K562 (cell line): ENCODE measurements around the gene ATP6V0E2. TPM values are rescaled to one million over a fixed set of nuclear protein-coding genes. Genes with fewer than 3 reads are reported as not detected.

Experiments
- ATAC-seq: fragments of 200-7000 bp; cut with Tn5 transposase; 3 replicates; pipeline ENCODE4 v1.9.1; 2020; ENCODE audit warnings: moderate library complexity
- BruUV-seq: library from RNA; stranded (reverse); fragments of 400-500 nt; replicated peaks from 2 replicates; lab custom pipeline; 2021; lab: Mats Ljungman, UMichigan
- CTCF ChIA-PET: fragments of 300-600 bp; formaldehyde crosslinking; extraction: SDS; loops from one replicate; lab custom pipeline; 2021; ENCODE audit warnings: low intra/inter-chr PET ratio; lab: Yijun Ruan, JAX
- POLR2A ChIA-PET: fragments of 300-600, 350-650 bp; sonication (Branson Sonifier 250); formaldehyde crosslinking; extraction: SDS; loops from one replicate; lab custom pipeline; 2021; ENCODE audit warnings: antibody characterized with exemption, inconsistent platforms; lab: Yijun Ruan, JAX
- DNase-seq, 4 experiments: peaks; one replicate each; pipeline versions ENCODE4 v3.0.0 to v3.0.0-alpha.2; 2011 to 2018; ENCODE audit warnings: low spot score in 3 of 4, mixed read lengths in 3 of 4; ENCODE audit errors: extremely low read depth in 1 of 4
- FAIRE-seq: peaks from 2 replicates; lab custom pipeline; 2011; peaks lifted over from hg19 to GRCh38; lab: Jason Lieb, UNC
- H2AFZ ChIP-seq: 2 replicates; pipeline ENCODE4 v1.6.0; 2011; ENCODE audit warnings: low read depth, low read length, control low read depth, inconsistent platforms
- H3K27ac ChIP-seq: fragments of 200-600 bp; 3 replicates; pipeline ENCODE4 v1.8.0; 2011; ENCODE audit warnings: low read depth, mild to moderate bottlenecking, control low read depth, inconsistent platforms, low read length, moderate library complexity, mixed read lengths; ENCODE audit errors: extremely low read depth
- H3K27me3 ChIP-seq, 2 experiments: fragments of 300-600 bp in 1 of 2; 2 replicates in 1 of 2; 3 replicates in 1 of 2; pipeline versions ENCODE4 v1.6.0 to v1.8.0; 2011; ENCODE audit warnings: inconsistent platforms in 2 of 2, low read length in 2 of 2, mild to moderate bottlenecking in 1 of 2, mixed read lengths in 1 of 2, moderate library complexity in 1 of 2; ENCODE audit not compliant: control insufficient read depth in 2 of 2, insufficient read depth in 2 of 2
- H3K36me3 ChIP-seq: fragments of 300-600 bp; 3 replicates; pipeline ENCODE4 v1.8.0; 2011; ENCODE audit warnings: mild to moderate bottlenecking, low read length, inconsistent platforms; ENCODE audit not compliant: control insufficient read depth, insufficient read depth
- H3K4me1 ChIP-seq, 2 experiments: fragments of 200-600 bp in 1 of 2; replicated peaks in 1 of 2; 2 replicates in 1 of 2; 3 replicates in 1 of 2; pipeline versions ENCODE4 v1.5.1 to v1.8.0; 2011; ENCODE audit warnings: inconsistent platforms in 2 of 2, low read length in 2 of 2, mild to moderate bottlenecking in 1 of 2, mixed read lengths in 1 of 2, moderate library complexity in 1 of 2; ENCODE audit not compliant: control insufficient read depth in 2 of 2, insufficient read depth in 2 of 2
- H3K4me2 ChIP-seq: 2 replicates; pipeline ENCODE4 v1.6.1; 2011; ENCODE audit warnings: low read length, control low read depth, inconsistent platforms, mixed read lengths; ENCODE audit not compliant: insufficient read depth
- H3K4me3 ChIP-seq: fragments of 200-600 bp; sonication (generic), shearing (Covaris generic); 2 replicates; pipeline ENCODE4 v1.5.1; 2016; ENCODE audit warnings: control low read depth, inconsistent platforms
- H3K79me2 ChIP-seq: fragments of 200-600 bp; 3 replicates; pipeline ENCODE4 v1.8.0; 2011; ENCODE audit warnings: low read length, inconsistent platforms; ENCODE audit not compliant: control insufficient read depth, insufficient read depth
- H3K9ac ChIP-seq, 2 experiments: 2 replicates each; pipeline versions ENCODE4 v1.6.0 to v1.6.1; 2011; ENCODE audit warnings: low read depth in 2 of 2, low read length in 2 of 2, control low read depth in 1 of 2, inconsistent platforms in 1 of 2, mild to moderate bottlenecking in 1 of 2, mixed read lengths in 1 of 2; ENCODE audit not compliant: insufficient read depth in 1 of 2
- H3K9me1 ChIP-seq: one replicate; pipeline ENCODE4 v1.6.0; 2011; ENCODE audit warnings: inconsistent platforms, mild to moderate bottlenecking, low read length, moderate library complexity; ENCODE audit not compliant: control insufficient read depth, insufficient read depth
- H3K9me3 ChIP-seq: replicated peaks from 2 replicates; pipeline ENCODE4 v1.5.1; 2011; ENCODE audit warnings: low read depth, low read length, inconsistent platforms; ENCODE audit not compliant: control insufficient read depth, insufficient read depth
- H4K20me1 ChIP-seq: replicated peaks from 2 replicates; pipeline ENCODE4 v1.6.1; 2011; ENCODE audit warnings: low read length, inconsistent platforms, mixed read lengths; ENCODE audit not compliant: control insufficient read depth, insufficient read depth
- ARID2 ChIP-seq: fragments of 450-650 bp; IDR thresholded peaks from 2 replicates; pipeline ENCODE4 v1.6.1; 2017; ENCODE audit warnings: antibody characterized with exemption, mild to moderate bottlenecking
- BRD4 ChIP-seq: fragments of 200-600 bp; sonication (generic); IDR thresholded peaks from 2 replicates; pipeline ENCODE4 v1.6.1; 2017; ENCODE audit warnings: inconsistent platforms
- CC2D1A ChIP-seq: fragments of 450-650 bp; IDR thresholded peaks from 2 replicates; pipeline ENCODE4 v1.6.1; 2017; ENCODE audit warnings: mild to moderate bottlenecking
- CHAMP1 ChIP-seq: fragments of 450-650 bp; IDR thresholded peaks from 2 replicates; pipeline ENCODE4 v1.6.1; 2016; ENCODE audit warnings: mild to moderate bottlenecking
- CLOCK ChIP-seq: fragments of 250-450 bp; sonication (Bioruptor Pico); IDR thresholded peaks from 2 replicates; pipeline ENCODE4 v1.4.0; 2020; ENCODE audit warnings: mild to moderate bottlenecking, moderate library complexity, borderline replicate concordance
- PHB2 ChIP-seq: fragments of 450-650 bp; IDR thresholded peaks from 2 replicates; pipeline ENCODE4 v1.6.1; 2017; ENCODE audit warnings: low read depth
- ZMIZ1 ChIP-seq, 2 experiments: fragments of 150-350 bp in 1 of 2; IDR thresholded peaks; 2 replicates each; pipeline ENCODE4 v1.6.1; 2012 to 2016; ENCODE audit warnings: low read depth in 2 of 2, low read length in 2 of 2, mild to moderate bottlenecking in 1 of 2, moderate library complexity in 1 of 2
- WGBS: fragments of 100-300 bp; shearing (Covaris generic); methylation state at CpG from one replicate; pipeline ENCODE4 v1.1.6; 2016; ENCODE audit warnings: low coverage, mixed read lengths; ENCODE audit not compliant: insufficient coverage; ENCODE audit errors: missing lambda C conversion rate; 5-methylcytosine and 5-hydroxymethylcytosine counted together
- in situ Hi-C: fragments of 300-500 bp; cut with MboI; formaldehyde crosslinking; loops from 4 replicates; pipeline ENCODE4 v1.15.0; 2018; ENCODE audit warnings: inconsistent platforms, mixed read lengths
- intact Hi-C: fragments of 100-400 bp; cut with micrococcal nuclease; formaldehyde crosslinking; loops from 2 replicates; pipeline ENCODE4 v1.14.2; 2022
- polyA plus RNA-seq, 8 experiments: library from polyadenylated mRNA; depleted of rRNA in 4 of 8; stranded (reverse) in 5 of 8; unstranded in 3 of 8; fragments of >200 nt; fragmentation: Nextera tagmentation in 2 of 8; fragmentation: Illumina TruSeq in 1 of 8; extraction: Ambion mirVana in 2 of 8; extraction: Trizol in 1 of 8; gene quantifications; 2 replicates each; pipeline versions ENCODE4 v1.2.1 to v1.2.3, GENCODE V29; 2011 to 2014; ENCODE audit warnings: inconsistent platforms in 1 of 8, missing spikeins in 1 of 8
- total RNA-seq, 7 experiments: library from RNA; depleted of rRNA in 6 of 7; stranded (reverse); fragments of >200 nt in 6 of 7; fragmentation: Illumina TruSeq in 2 of 7; extraction: Trizol in 2 of 7; gene quantifications; 2 replicates each; pipeline versions ENCODE4 v1.2.1 to v1.2.3, GENCODE V29; 2011 to 2021; ENCODE audit warnings: low replicate concordance in 1 of 7
- TF ChIP-seq, protein P1 (sequence below): fragments of 250-450 bp; sonication (Bioruptor Pico); IDR thresholded peaks from 2 replicates; pipeline ENCODE4 v1.8.0; 2022; ENCODE audit warnings: inconsistent platforms, mild to moderate bottlenecking, moderate library complexity, borderline replicate concordance
- TF ChIP-seq, protein P2 (sequence below): fragments of 250-450 bp; sonication (Bioruptor Pico); IDR thresholded peaks from 2 replicates; pipeline ENCODE4 v1.6.1; 2021; ENCODE audit warnings: mild to moderate bottlenecking

Gene ATP6V0E2
- total and polyA plus RNA-seq, 9 of the 15 experiments (the other 6 are each of a cell fraction or from before 2014, with no cell fraction given): 0.55 to 18.5 (median 10.9) TPM

GRCh38 chr7:149881328-149882247 lies 7.8 kb downstream of the ATP6V0E2 start:
- 13% methylated on average over 19 of the region's 19 CpGs for WGBS
- POLR2A ChIA-PET: interaction anchor here (0.7 to 1.1 kb wide), 2 partner anchors 14 to 288 kb away, joined by 4 to 6 read pairs; no protein-coding TSS in a partner anchor
- FAIRE-seq (no peak), ATAC-seq (no peak; the same call in 2 of the 3 replicates), DNase-seq (peak in 1 of 4 experiments; percentile 2)
- H3K79me2 ChIP-seq: no peaks in the 10 kb centered on the region
- H3K4me1 ChIP-seq: peaks cover 10 to 22% of the 10 kb centered on the region in 2 experiments
- peaks cover 12 to 38% of the 10 kb centered on the region in 2 experiments; a peak in 3 of 5 replicates for H3K27me3 ChIP-seq
- in situ Hi-C loops: no loop called here
- BruUV-seq: no TSS peak
- no peak overlapping the region for H3K27ac ChIP-seq
- no peak overlapping the region for H2AFZ ChIP-seq
- no peaks in the 10 kb centered on the region for H3K9me1 ChIP-seq
- no peak overlapping the region; a peak in 1 of 4 replicates for H3K9ac ChIP-seq
- peaks cover 11% of the 10 kb centered on the region; the same call in 1 of the 2 replicates for H4K20me1 ChIP-seq
- CTCF ChIA-PET: no interaction called here
- no peaks in the 10 kb centered on the region for H3K36me3 ChIP-seq
- intact Hi-C loops: loop anchor here (5.0 kb wide), 2 partner anchors 166 to 396 kb away; no protein-coding TSS in a partner anchor
- H3K4me3 ChIP-seq: no peak overlapping the region
- no peaks in the 10 kb centered on the region for H3K9me3 ChIP-seq
- H3K4me2 ChIP-seq: no peak overlapping the region
- TF ChIP-seq PHB2: no peak
- TF ChIP-seq ARID2: no peak
- TF ChIP-seq CLOCK (CRISPR knock-in tag): no peak
- no peak for TF ChIP-seq CC2D1A
- TF ChIP-seq ZMIZ1 (IDR thresholded peaks at IDR 0.05; ENCODE audit: low read depth in 2 of 2, low read length in 2 of 2): no peak
- TF ChIP-seq BRD4: no peak
- TF ChIP-seq, protein P1, sequence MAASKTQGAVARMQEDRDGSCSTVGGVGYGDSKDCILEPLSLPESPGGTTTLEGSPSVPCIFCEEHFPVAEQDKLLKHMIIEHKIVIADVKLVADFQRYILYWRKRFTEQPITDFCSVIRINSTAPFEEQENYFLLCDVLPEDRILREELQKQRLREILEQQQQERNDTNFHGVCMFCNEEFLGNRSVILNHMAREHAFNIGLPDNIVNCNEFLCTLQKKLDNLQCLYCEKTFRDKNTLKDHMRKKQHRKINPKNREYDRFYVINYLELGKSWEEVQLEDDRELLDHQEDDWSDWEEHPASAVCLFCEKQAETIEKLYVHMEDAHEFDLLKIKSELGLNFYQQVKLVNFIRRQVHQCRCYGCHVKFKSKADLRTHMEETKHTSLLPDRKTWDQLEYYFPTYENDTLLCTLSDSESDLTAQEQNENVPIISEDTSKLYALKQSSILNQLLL (CRISPR knock-in tag): no peak
- TF ChIP-seq, protein P2, sequence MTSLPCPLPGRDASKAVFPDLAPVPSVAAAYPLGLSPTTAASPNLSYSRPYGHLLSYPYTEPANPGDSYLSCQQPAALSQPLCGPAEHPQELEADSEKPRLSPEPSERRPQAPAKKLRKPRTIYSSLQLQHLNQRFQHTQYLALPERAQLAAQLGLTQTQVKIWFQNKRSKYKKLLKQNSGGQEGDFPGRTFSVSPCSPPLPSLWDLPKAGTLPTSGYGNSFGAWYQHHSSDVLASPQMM: no peak
- TF ChIP-seq CHAMP1: no peak
